WTC11 (cell line): Measurements from ENCODE around the gene MOSPD3. TPM values are rescaled to one million over a fixed set of nuclear protein-coding genes. Genes with fewer than 3 reads are reported as not detected.

Experiments used
- ATAC-seq: fragments of 200-7000 bp; cut with Tn5 transposase; 2 replicates; pipeline ENCODE4 v1.10.0; 2021; ENCODE audit warnings: mild to moderate bottlenecking, moderate library complexity
- CTCF ChIA-PET: fragments of 300-600 bp; sonication (Branson Sonifier 250); formaldehyde crosslinking; loops from one replicate; lab custom pipeline; 2021; ENCODE audit warnings: antibody characterized with exemption; lab: Charles Lee
- POLR2A ChIA-PET: fragments of 350-600 bp; sonication (Branson Sonifier 250); formaldehyde crosslinking; loops from one replicate; lab custom pipeline; 2021; ENCODE audit warnings: antibody characterized with exemption; lab: Charles Lee
- DNase-seq: peaks from one replicate; pipeline ENCODE4 v3.0.0; 2021; ENCODE audit warnings: low spot score
- H3K27ac Mint-ChIP-seq: 2 replicates; pipeline ENCODE4 v1.8.0; 2021; ENCODE audit warnings: mixed read lengths
- H3K27me3 Mint-ChIP-seq: 2 replicates; pipeline ENCODE4 v1.8.0; 2021; ENCODE audit warnings: low read depth, mild to moderate bottlenecking, moderate library complexity, mixed read lengths
- H3K36me3 Mint-ChIP-seq: 2 replicates; pipeline ENCODE4 v1.8.0; 2021; ENCODE audit warnings: mixed read lengths
- H3K4me1 Mint-ChIP-seq: 2 replicates; pipeline ENCODE4 v1.8.0; 2022; ENCODE audit warnings: mixed read lengths
- H3K4me3 Mint-ChIP-seq: 2 replicates; pipeline ENCODE4 v1.8.0; 2021; ENCODE audit warnings: mild to moderate bottlenecking, moderate library complexity, mixed read lengths
- H3K9me3 Mint-ChIP-seq: 2 replicates; pipeline ENCODE4 v1.8.0; 2021; ENCODE audit warnings: mixed read lengths
- ESRRA ChIP-seq: sonication (generic); formaldehyde crosslinking; IDR thresholded peaks from 2 replicates; pipeline ENCODE4 v1.8.1; 2022; ENCODE audit warnings: mild to moderate bottlenecking, missing genetic modification reagents, borderline replicate concordance
- ETV6 ChIP-seq: sonication (generic); formaldehyde crosslinking; IDR thresholded peaks from 2 replicates; pipeline ENCODE4 v1.8.1; 2022; ENCODE audit warnings: mild to moderate bottlenecking, missing genetic modification reagents
- GABPB1 ChIP-seq: sonication (generic); formaldehyde crosslinking; IDR thresholded peaks from 2 replicates; pipeline ENCODE4 v1.8.1; 2023; ENCODE audit warnings: mild to moderate bottlenecking, missing genetic modification reagents
- GTF2I ChIP-seq: fragments of 250-450 bp; sonication (Bioruptor Pico); conservative IDR thresholded peaks from 2 replicates; pipeline ENCODE4 v1.4.0; 2021; ENCODE audit warnings: mild to moderate bottlenecking
- IRF2 ChIP-seq: sonication (generic); formaldehyde crosslinking; IDR thresholded peaks from 2 replicates; pipeline ENCODE4 v1.8.0; 2022; ENCODE audit warnings: low read depth, missing genetic modification reagents, borderline replicate concordance
- KAT7 ChIP-seq: sonication (generic); formaldehyde crosslinking; IDR thresholded peaks from 2 replicates; pipeline ENCODE4 v1.8.1; 2023; ENCODE audit warnings: missing genetic modification reagents, mild to moderate bottlenecking, borderline replicate concordance
- MYBL2 ChIP-seq: sonication (generic); formaldehyde crosslinking; IDR thresholded peaks from 2 replicates; pipeline ENCODE4 v1.8.1; 2023; ENCODE audit warnings: mild to moderate bottlenecking, moderate library complexity, missing genetic modification reagents
- RORB ChIP-seq: fragments of 250-450 bp; sonication (Bioruptor Pico); IDR thresholded peaks from 2 replicates; pipeline ENCODE4 v1.9.0; 2021; ENCODE audit warnings: mild to moderate bottlenecking
- TCF7 ChIP-seq: sonication (generic); formaldehyde crosslinking; IDR thresholded peaks from 2 replicates; pipeline ENCODE4 v1.8.0; 2022; ENCODE audit warnings: mild to moderate bottlenecking, low read depth, missing genetic modification reagents, moderate library complexity
- ZNF121 ChIP-seq: sonication (generic); formaldehyde crosslinking; IDR thresholded peaks from 2 replicates; pipeline ENCODE4 v1.8.0; 2023; ENCODE audit warnings: missing genetic modification reagents
- ZNF671 ChIP-seq: fragments of 250-450 bp; sonication (Bioruptor Pico); IDR thresholded peaks from 2 replicates; pipeline ENCODE4 v1.8.0; 2021; ENCODE audit warnings: mild to moderate bottlenecking
- total RNA-seq: library from RNA; stranded (reverse); gene quantifications from 3 replicates; pipeline ENCODE4 v1.2.3, GENCODE V29; 2021
- TF ChIP-seq, protein P1 (sequence below): sonication (generic); formaldehyde crosslinking; IDR thresholded peaks from 2 replicates; pipeline ENCODE4 v1.8.1; 2023; ENCODE audit warnings: mild to moderate bottlenecking, moderate library complexity, missing genetic modification reagents
- TF ChIP-seq, protein P2 (sequence below): fragments of 250-450 bp; sonication (Bioruptor Pico); IDR thresholded peaks from 2 replicates; pipeline ENCODE4 v1.9.0; 2021; ENCODE audit warnings: mild to moderate bottlenecking
- TF ChIP-seq, protein P3 (sequence below): sonication (generic); formaldehyde crosslinking; IDR thresholded peaks from 2 replicates; pipeline ENCODE4 v1.8.0; 2022; ENCODE audit warnings: mild to moderate bottlenecking, missing genetic modification reagents
- TF ChIP-seq, protein P4 (sequence below): sonication (generic); formaldehyde crosslinking; IDR thresholded peaks from 2 replicates; pipeline ENCODE4 v1.8.0; 2022; ENCODE audit warnings: missing genetic modification reagents
- TF ChIP-seq, protein P5 (sequence below): fragments of 250-450 bp; sonication (Bioruptor Pico); IDR thresholded peaks from 2 replicates; pipeline ENCODE4 v2.1.2; 2022; ENCODE audit warnings: mild to moderate bottlenecking, moderate library complexity

The MOSPD3 gene
- total RNA-seq, 1 experiment from 2014 or later: 21.9 TPM

DNA sequence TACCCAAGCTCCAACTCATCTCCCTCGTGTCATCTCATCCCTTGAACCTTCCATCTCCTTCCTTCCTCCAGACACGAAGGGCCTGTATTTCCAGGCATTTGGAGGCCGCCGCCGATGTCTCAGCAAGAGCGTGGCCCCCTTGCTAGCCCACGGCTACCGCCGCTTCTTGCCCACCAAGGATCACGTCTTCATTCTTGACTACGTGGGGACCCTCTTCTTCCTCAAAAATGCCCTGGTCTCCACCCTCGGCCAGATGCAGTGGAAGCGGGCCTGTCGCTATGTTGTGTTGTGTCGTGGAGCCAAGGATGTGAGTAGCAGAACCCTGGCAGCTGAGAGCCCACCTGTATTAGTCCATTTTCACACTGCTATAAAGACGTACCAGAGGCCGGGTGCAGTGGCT lies 20.7 kb upstream of the MOSPD3 start:
- ChIA-PET POLR2A (no interaction called here), CTCF (interaction anchor here (1.0 to 1.9 kb wide), 2 partner anchors 32 to 41 kb away, joined by 3 to 7 read pairs; no protein-coding TSS in a partner anchor)
- peaks cover 5% of the 10 kb centered on the region; the same call in 1 of the 2 replicates for H3K36me3 Mint-ChIP-seq
- H3K4me3 Mint-ChIP-seq: no peak overlapping the region
- H3K27me3 Mint-ChIP-seq: peaks cover 69% of the 10 kb centered on the region
- TF ChIP-seq ESRRA (CRISPR knock-in tag) (no peak), GABPB1 (no peak), ZNF671 (CRISPR knock-in tag) (no peak)
- H3K4me1 Mint-ChIP-seq: peaks cover 23% of the 10 kb centered on the region
- DNase-seq (no peak), ATAC-seq (no peak)
- H3K9me3 Mint-ChIP-seq: no peaks in the 10 kb centered on the region
- H3K27ac Mint-ChIP-seq: no peak overlapping the region

DNA sequence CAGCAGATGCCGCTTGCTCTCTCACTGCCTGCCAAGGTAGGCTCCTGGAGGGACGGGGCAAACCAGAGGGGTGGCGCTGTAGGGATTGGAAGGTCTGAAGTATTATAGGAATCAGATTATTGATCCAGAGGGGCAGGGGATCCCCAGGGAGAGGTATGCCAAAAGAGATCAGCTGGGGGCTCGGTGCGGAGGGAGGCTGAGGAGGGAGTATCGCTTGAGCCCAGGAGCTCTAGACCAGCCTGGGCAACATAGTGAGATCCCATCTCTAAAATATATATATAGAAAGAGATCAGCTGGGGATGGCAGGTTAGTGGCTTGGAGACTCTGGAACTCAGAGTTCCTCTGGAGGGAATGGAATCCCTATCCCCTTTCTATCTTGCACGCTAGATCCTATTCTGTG lies 17.2 kb upstream of the MOSPD3 start:
- CTCF ChIA-PET: interaction anchor here (0.6 kb wide), 1 partner anchor 130 kb away, joined by 3 read pairs; no protein-coding TSS in a partner anchor
- Mint-ChIP-seq H3K27me3 (peaks cover 51% of the 10 kb centered on the region), H3K9me3 (no peaks in the 10 kb centered on the region), H3K36me3 (peaks cover 15% of the 10 kb centered on the region), H3K27ac (no peak overlapping the region), H3K4me1 (peaks cover 7% of the 10 kb centered on the region), H3K4me3 (no peak overlapping the region)
- peak; percentile 77; the same call in 1 of the 2 replicates for TF ChIP-seq ZNF121 (CRISPR knock-in tag)
- TF ChIP-seq ETV6 (CRISPR knock-in tag): no peak
- TF ChIP-seq RORB: no peak
- ATAC-seq: no peak
- no peak for DNase-seq
- POLR2A ChIA-PET: interaction anchor here (1.4 kb wide), 1 partner anchor 9 kb away, joined by 5 read pairs; the partner anchor contains the start of genes FBXO24 and LRCH4

DNA sequence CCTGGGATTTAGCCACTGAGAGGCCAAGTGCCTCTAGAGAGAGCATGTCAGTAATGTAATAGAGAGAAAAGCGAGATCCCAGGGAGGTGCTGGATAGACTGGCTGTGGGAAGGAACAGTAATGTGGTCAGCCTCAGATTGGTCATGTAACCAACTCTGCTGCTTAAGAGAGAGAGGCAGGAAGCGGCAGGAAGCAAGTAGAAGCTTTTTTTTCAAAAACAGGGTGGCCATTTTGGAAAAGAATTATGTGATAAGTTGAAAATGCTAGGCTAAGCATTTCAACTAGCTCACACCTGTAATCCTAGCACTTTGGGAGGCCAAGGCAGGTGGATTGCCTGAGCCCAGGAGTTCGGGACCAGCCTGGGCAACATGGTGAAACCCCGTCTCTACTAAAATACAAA lies 13.9 kb upstream of the MOSPD3 start:
- H3K27ac Mint-ChIP-seq: no peak overlapping the region; the same call in 1 of the 2 replicates
- CTCF ChIA-PET: interaction anchor here (1.0 kb wide), 1 partner anchor 255 kb away, joined by 3 read pairs; no protein-coding TSS in a partner anchor

More for the DNA sequence above, 13.9 kb upstream of the MOSPD3 start:
- ATAC-seq (no peak), DNase-seq (no peak)
- Mint-ChIP-seq H3K27me3 (peaks cover 24% of the 10 kb centered on the region), H3K4me1 (peaks cover 26% of the 10 kb centered on the region), H3K36me3 (peaks cover 15% of the 10 kb centered on the region)
- POLR2A ChIA-PET: no interaction called here
- TF ChIP-seq, protein P1, sequence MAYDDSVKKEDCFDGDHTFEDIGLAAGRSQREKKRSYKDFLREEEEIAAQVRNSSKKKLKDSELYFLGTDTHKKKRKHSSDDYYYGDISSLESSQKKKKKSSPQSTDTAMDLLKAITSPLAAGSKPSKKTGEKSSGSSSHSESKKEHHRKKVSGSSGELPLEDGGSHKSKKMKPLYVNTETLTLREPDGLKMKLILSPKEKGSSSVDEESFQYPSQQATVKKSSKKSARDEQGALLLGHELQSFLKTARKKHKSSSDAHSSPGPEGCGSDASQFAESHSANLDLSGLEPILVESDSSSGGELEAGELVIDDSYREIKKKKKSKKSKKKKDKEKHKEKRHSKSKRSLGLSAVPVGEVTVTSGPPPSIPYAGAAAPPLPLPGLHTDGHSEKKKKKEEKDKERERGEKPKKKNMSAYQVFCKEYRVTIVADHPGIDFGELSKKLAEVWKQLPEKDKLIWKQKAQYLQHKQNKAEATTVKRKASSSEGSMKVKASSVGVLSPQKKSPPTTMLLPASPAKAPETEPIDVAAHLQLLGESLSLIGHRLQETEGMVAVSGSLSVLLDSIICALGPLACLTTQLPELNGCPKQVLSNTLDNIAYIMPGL (CRISPR knock-in tag): no peak
- no peak for TF ChIP-seq KAT7 (CRISPR knock-in tag)
- TF ChIP-seq, protein P2, sequence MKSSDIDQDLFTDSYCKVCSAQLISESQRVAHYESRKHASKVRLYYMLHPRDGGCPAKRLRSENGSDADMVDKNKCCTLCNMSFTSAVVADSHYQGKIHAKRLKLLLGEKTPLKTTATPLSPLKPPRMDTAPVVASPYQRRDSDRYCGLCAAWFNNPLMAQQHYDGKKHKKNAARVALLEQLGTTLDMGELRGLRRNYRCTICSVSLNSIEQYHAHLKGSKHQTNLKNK (CRISPR knock-in tag): no peak
- TF ChIP-seq MYBL2 (CRISPR knock-in tag): no peak
- no peak for TF ChIP-seq TCF7 (CRISPR knock-in tag)
- TF ChIP-seq RORB: no peak
- TF ChIP-seq GTF2I (CRISPR knock-in tag): no peak
- TF ChIP-seq, protein P3, sequence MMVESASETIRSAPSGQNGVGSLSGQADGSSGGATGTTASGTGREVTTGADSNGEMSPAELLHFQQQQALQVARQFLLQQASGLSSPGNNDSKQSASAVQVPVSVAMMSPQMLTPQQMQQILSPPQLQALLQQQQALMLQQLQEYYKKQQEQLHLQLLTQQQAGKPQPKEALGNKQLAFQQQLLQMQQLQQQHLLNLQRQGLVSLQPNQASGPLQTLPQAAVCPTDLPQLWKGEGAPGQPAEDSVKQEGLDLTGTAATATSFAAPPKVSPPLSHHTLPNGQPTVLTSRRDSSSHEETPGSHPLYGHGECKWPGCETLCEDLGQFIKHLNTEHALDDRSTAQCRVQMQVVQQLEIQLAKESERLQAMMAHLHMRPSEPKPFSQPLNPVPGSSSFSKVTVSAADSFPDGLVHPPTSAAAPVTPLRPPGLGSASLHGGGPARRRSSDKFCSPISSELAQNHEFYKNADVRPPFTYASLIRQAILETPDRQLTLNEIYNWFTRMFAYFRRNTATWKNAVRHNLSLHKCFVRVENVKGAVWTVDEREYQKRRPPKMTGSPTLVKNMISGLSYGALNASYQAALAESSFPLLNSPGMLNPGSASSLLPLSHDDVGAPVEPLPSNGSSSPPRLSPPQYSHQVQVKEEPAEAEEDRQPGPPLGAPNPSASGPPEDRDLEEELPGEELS (CRISPR knock-in tag): no peak
- TF ChIP-seq, protein P4, sequence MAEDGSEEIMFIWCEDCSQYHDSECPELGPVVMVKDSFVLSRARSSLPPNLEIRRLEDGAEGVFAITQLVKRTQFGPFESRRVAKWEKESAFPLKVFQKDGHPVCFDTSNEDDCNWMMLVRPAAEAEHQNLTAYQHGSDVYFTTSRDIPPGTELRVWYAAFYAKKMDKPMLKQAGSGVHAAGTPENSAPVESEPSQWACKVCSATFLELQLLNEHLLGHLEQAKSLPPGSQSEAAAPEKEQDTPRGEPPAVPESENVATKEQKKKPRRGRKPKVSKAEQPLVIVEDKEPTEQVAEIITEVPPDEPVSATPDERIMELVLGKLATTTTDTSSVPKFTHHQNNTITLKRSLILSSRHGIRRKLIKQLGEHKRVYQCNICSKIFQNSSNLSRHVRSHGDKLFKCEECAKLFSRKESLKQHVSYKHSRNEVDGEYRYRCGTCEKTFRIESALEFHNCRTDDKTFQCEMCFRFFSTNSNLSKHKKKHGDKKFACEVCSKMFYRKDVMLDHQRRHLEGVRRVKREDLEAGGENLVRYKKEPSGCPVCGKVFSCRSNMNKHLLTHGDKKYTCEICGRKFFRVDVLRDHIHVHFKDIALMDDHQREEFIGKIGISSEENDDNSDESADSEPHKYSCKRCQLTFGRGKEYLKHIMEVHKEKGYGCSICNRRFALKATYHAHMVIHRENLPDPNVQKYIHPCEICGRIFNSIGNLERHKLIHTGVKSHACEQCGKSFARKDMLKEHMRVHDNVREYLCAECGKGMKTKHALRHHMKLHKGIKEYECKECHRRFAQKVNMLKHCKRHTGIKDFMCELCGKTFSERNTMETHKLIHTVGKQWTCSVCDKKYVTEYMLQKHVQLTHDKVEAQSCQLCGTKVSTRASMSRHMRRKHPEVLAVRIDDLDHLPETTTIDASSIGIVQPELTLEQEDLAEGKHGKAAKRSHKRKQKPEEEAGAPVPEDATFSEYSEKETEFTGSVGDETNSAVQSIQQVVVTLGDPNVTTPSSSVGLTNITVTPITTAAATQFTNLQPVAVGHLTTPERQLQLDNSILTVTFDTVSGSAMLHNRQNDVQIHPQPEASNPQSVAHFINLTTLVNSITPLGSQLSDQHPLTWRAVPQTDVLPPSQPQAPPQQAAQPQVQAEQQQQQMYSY: no peak
- no peak for TF ChIP-seq IRF2 (CRISPR knock-in tag)
- TF ChIP-seq, protein P5, sequence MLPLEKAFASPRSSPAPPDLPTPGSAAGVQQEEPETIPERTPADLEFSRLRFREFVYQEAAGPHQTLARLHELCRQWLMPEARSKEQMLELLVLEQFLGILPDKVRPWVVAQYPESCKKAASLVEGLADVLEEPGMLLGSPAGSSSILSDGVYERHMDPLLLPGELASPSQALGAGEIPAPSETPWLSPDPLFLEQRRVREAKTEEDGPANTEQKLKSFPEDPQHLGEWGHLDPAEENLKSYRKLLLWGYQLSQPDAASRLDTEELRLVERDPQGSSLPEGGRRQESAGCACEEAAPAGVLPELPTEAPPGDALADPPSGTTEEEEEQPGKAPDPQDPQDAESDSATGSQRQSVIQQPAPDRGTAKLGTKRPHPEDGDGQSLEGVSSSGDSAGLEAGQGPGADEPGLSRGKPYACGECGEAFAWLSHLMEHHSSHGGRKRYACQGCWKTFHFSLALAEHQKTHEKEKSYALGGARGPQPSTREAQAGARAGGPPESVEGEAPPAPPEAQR: no peak
- TF ChIP-seq, all 79 proteins: peak for 0
- no peaks in the 10 kb centered on the region for H3K9me3 Mint-ChIP-seq
- H3K4me3 Mint-ChIP-seq: no peak overlapping the region
